Measurements from ENCODE around the gene ITGB5. TPM values are rescaled to one million over a fixed set of nuclear protein-coding genes. Genes with fewer than 3 reads are reported as not detected.

Gene ITGB5
- total and polyA plus RNA-seq, 2 donors (not counting 1 experiment from before 2014, with no cell fraction given) = 0.15 to 0.54 TPM

GRCh38 chr3:124763644-124764358 is 123.4 kb downstream of the ITGB5 start:
- Histone ChIP-seq H3K36me3 (replicated peaks in 1 of 2; ENCODE audit: control extremely low read depth in 1 of 2, control insufficient read depth in 1 of 2, extremely low read depth in 1 of 2, insufficient read depth in 2 of 2, low read length in 1 of 2) (no peaks in the 10 kb centered on the region), H3K9me3 (ENCODE audit: control extremely low read depth in 1 of 3, control insufficient read depth in 2 of 3, insufficient read depth in 1 of 3, low read length in 2 of 3) (no peaks in the 10 kb centered on the region), H4K20me1 (ENCODE audit: control insufficient read depth, insufficient read depth, low read length, poor library complexity, severe bottlenecking) (no peaks in the 10 kb centered on the region), H3K27me3 (replicated peaks in 1 of 4; ENCODE audit: control extremely low read depth in 1 of 4, control insufficient read depth in 3 of 4, insufficient read depth in 4 of 4, low read length in 3 of 4) (no peaks in the 10 kb centered on the region), H3K4me3 (ENCODE audit: control extremely low read depth in 1 of 5, extremely low read depth in 1 of 5, insufficient read depth in 1 of 5, low read depth in 2 of 5, low read length in 4 of 5) (no peak overlapping the region), H3K27ac (ENCODE audit: low read length in 2 of 2) (no peak overlapping the region), H3K4me2 (replicated peaks; ENCODE audit: low read depth, low read length, poor library complexity, severe bottlenecking) (no peak overlapping the region), H3K79me2 (ENCODE audit: control insufficient read depth, insufficient read depth, low read length) (no peaks in the 10 kb centered on the region), H2AFZ (ENCODE audit: insufficient read depth, low read depth, low read length, poor library complexity, severe bottlenecking) (no peak overlapping the region), H3K4me1 (ENCODE audit: control insufficient read depth in 2 of 2, insufficient read depth in 2 of 2, low read length in 2 of 2) (peaks cover 0 to 4% of the 10 kb centered on the region in 2 donors), H3K9ac (ENCODE audit: low read length) (no peak overlapping the region)
- ATAC-seq (ENCODE audit: low read depth) = no peak
- CTCF ChIA-PET = interaction anchor here (1.0 to 1.5 kb wide), 4 partner anchors 20 to 676 kb away, joined by 3 to 7 read pairs (median 4); no protein-coding TSS in a partner anchor
- intact Hi-C loops (cut with micrococcal nuclease) = no loop called here
- TF ChIP-seq EZH2 (IDR thresholded peaks at IDR 0.05; ENCODE audit: borderline replicate concordance, insufficient read depth, low read depth, low read length, poor library complexity, severe bottlenecking) = no peak
- no peak for TF ChIP-seq CTCF (IDR thresholded peaks at IDR 0.05)
- Mint-ChIP-seq H3K4me3 (no peak overlapping the region), H3K4me1 (peaks cover 4% of the 10 kb centered on the region), H3K9me3 (ENCODE audit: insufficient read depth) (no peaks in the 10 kb centered on the region), H3K27me3 (peaks cover 9% of the 10 kb centered on the region), H3K27ac (no peak overlapping the region)
- WGBS (ENCODE audit: insufficient coverage) = 93% methylated on average over 13 of the region's 15 CpGs
- no peak for DNase-seq
- POLR2A ChIA-PET = no interaction called here

- no peaks in the 10 kb centered on the region for H3K9me3 ChIP-seq (ENCODE audit: control extremely low read depth in 1 of 3, control insufficient read depth in 2 of 3, insufficient read depth in 1 of 3, low read length in 2 of 3)
- WGBS (ENCODE audit: insufficient coverage) = 98% methylated on average over 8 of the region's 8 CpGs
- no peak overlapping the region for H3K27ac ChIP-seq (ENCODE audit: low read length in 2 of 2)
- DNase-seq (no peak), ATAC-seq (ENCODE audit: low read depth) (no peak)
- no peak overlapping the region for H3K4me3 Mint-ChIP-seq
- peaks cover 9% of the 10 kb centered on the region for H3K27me3 Mint-ChIP-seq
- no peak overlapping the region for H2AFZ ChIP-seq (ENCODE audit: insufficient read depth, low read depth, low read length, poor library complexity, severe bottlenecking)
- no peaks in the 10 kb centered on the region for H4K20me1 ChIP-seq (ENCODE audit: control insufficient read depth, insufficient read depth, low read length, poor library complexity, severe bottlenecking)
- no peak overlapping the region for H3K27ac Mint-ChIP-seq
- no peaks in the 10 kb centered on the region for H3K27me3 ChIP-seq (replicated peaks in 1 of 4; ENCODE audit: control extremely low read depth in 1 of 4, control insufficient read depth in 3 of 4, insufficient read depth in 4 of 4, low read length in 3 of 4)
- ChIA-PET POLR2A (no interaction called here), CTCF (interaction anchor here (1.0 to 5.4 kb wide), 4 partner anchors 87 to 676 kb away, joined by 3 to 63 read pairs (median 6); no protein-coding TSS in a partner anchor)
- H3K4me1 Mint-ChIP-seq = peaks cover 4% of the 10 kb centered on the region
- H3K9ac ChIP-seq (ENCODE audit: low read length) = no peak overlapping the region
- TF ChIP-seq CTCF (IDR thresholded peaks at IDR 0.05) (no peak), EZH2 (IDR thresholded peaks at IDR 0.05; ENCODE audit: borderline replicate concordance, insufficient read depth, low read depth, low read length, poor library complexity, severe bottlenecking) (no peak)
- no peaks in the 10 kb centered on the region for H3K79me2 ChIP-seq (ENCODE audit: control insufficient read depth, insufficient read depth, low read length)
- H3K36me3 ChIP-seq (replicated peaks in 1 of 2; ENCODE audit: control extremely low read depth in 1 of 2, control insufficient read depth in 1 of 2, extremely low read depth in 1 of 2, insufficient read depth in 2 of 2, low read length in 1 of 2) = no peaks in the 10 kb centered on the region
- peaks cover 0 to 4% of the 10 kb centered on the region in 2 donors for H3K4me1 ChIP-seq (ENCODE audit: control insufficient read depth in 2 of 2, insufficient read depth in 2 of 2, low read length in 2 of 2)
- intact Hi-C loops (cut with micrococcal nuclease) = no loop called here
- no peak overlapping the region for H3K4me2 ChIP-seq (replicated peaks; ENCODE audit: low read depth, low read length, poor library complexity, severe bottlenecking)
- no peak overlapping the region for H3K4me3 ChIP-seq (ENCODE audit: control extremely low read depth in 1 of 5, extremely low read depth in 1 of 5, insufficient read depth in 1 of 5, low read depth in 2 of 5, low read length in 4 of 5)
- H3K9me3 Mint-ChIP-seq (ENCODE audit: insufficient read depth) = no peaks in the 10 kb centered on the region
Observed at GRCh38 chr3:124763206-124763605, 124.0 kb downstream of the ITGB5 start.
